HG03139 (cell line): ENCODE measurements around the gene TAS2R4.
"Not testable (repeated sequence)": the region's sequence is repeated elsewhere in the genome, so short reads cannot be mapped to it uniquely, and the experiment has no call there.

Source experiments
- ATAC-seq: cut with Tn5 transposase; IDR thresholded peaks from one replicate; pipeline ENCODE4 v1.9.1; 2021; ENCODE audit not compliant: unreplicated experiment

Gene TAS2R4

DNA sequence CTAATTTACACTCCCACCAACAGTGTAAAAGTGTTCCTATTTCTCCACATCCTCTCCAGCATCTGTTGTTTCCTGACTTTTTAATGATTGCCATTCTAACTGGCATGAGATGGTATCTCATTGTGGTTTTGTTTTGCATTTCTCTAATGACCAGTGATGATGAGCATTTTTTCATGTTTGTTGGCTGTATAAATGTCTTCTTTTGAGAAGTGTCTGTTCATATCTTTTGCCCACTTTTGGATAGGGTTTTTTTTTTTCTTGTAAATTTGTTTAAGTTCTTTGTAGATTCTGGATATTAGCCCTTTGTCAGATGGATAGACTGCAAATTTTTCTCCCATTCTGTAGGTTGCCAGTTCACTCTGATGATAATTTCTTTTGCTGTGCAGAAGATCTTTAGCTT, 46.0 kb downstream of the TAS2R4 start:
- ATAC-seq: not testable (repeated sequence)
